Measurements from ENCODE around the gene FAM229A. TPM values are rescaled to one million over a fixed set of nuclear protein-coding genes. Genes with fewer than 3 reads are reported as not detected.

The FAM229A gene
- total and polyA plus RNA-seq, 2 of the 8 experiments (the other 6 are each of a cell fraction or from before 2014, with no cell fraction given), result 4.1 to 4.2 TPM

GRCh38 chr1:32377541-32378220, 15.4 kb upstream of the FAM229A start:
- H2BK20ac ChIP-seq (ENCODE audit: low read length), result no peak overlapping the region
- no peak overlapping the region for H2BK15ac ChIP-seq (ENCODE audit: low read length)
- WGBS, 2 experiments (ENCODE audit: extremely low coverage in 1 of 2, insufficient coverage in 1 of 2, insufficient read length in 1 of 2, insufficient replicate concordance in 2 of 2, low coverage in 1 of 2, low lambda C conversion rate in 2 of 2, missing lambda C conversion rate in 1 of 2), result 92% methylated on average over 12 of the region's 12 CpGs; no CpG with 5 or more reads in 1 of the 2 experiments
- no peaks in the 10 kb centered on the region for H3K23me2 ChIP-seq (ENCODE audit: low read depth, low read length)
- H2AFZ ChIP-seq (ENCODE audit: low read length), result no peak overlapping the region
- no peak overlapping the region for H3K4me3 ChIP-seq (ENCODE audit: extremely low read depth in 1 of 4, insufficient read depth in 2 of 4, low read depth in 3 of 4, low read length in 4 of 4)
- H3K4me1 ChIP-seq (replicated peaks in 1 of 4; ENCODE audit: control insufficient read depth in 3 of 4, insufficient read depth in 4 of 4, low read length in 3 of 4), result no peaks in the 10 kb centered on the region
- ChIA-PET POLR2A (ENCODE audit: partially characterized antibody) (interaction anchor here (0.5 to 3.2 kb wide), 9 partner anchors 9 to 61 kb away, joined by 3 to 17 read pairs (median 5); partner anchors contain the start of gene BSDC1), CTCF (ENCODE audit: partially characterized antibody) (interaction anchor here (1.4 kb wide), 1 partner anchor 9 kb away, joined by 4 read pairs; no protein-coding TSS in a partner anchor)
- no peak overlapping the region for H3K14ac ChIP-seq (ENCODE audit: insufficient read length)
- no peak overlapping the region for H4K5ac ChIP-seq (ENCODE audit: insufficient read length, low read depth, low read length)
- no peak overlapping the region for H3K18ac ChIP-seq (ENCODE audit: extremely low read depth, low read length)
- H2BK120ac ChIP-seq (replicated peaks; ENCODE audit: low read depth, low read length), result no peak overlapping the region
- H3K79me1 ChIP-seq (ENCODE audit: low read depth, low read length), result no peaks in the 10 kb centered on the region
- no peak overlapping the region for H3K56ac ChIP-seq (replicated peaks; ENCODE audit: insufficient read length, low read depth, low read length)
- H2BK5ac ChIP-seq (ENCODE audit: low read depth, low read length), result no peak overlapping the region
- H4K20me1 ChIP-seq (replicated peaks in 1 of 2; ENCODE audit: control insufficient read depth in 1 of 2, insufficient read depth in 2 of 2, low read length in 2 of 2), result peaks cover 3% of the 10 kb centered on the region in 2 experiments
- H3K9ac ChIP-seq (replicated peaks in 1 of 4; ENCODE audit: extremely low read depth in 1 of 4, low read depth in 3 of 4, low read length in 3 of 4), result no peak overlapping the region; a peak in 1 of 7 replicates
- no peak overlapping the region for H3K4me2 ChIP-seq (ENCODE audit: insufficient read depth in 1 of 2, low read depth in 2 of 2, low read length in 2 of 2)
- no peak for DNase-seq (ENCODE audit: low read depth in 1 of 2, low spot score in 2 of 2)
- H4K91ac ChIP-seq (replicated peaks; ENCODE audit: insufficient read length, low read length), result no peak overlapping the region
- H4K8ac ChIP-seq (ENCODE audit: extremely low read depth, insufficient read depth, low read length), result no peak overlapping the region
- no peaks in the 10 kb centered on the region for H3K79me2 ChIP-seq (ENCODE audit: control insufficient read depth in 1 of 2, insufficient read depth in 2 of 2, low read length in 2 of 2)
- no peaks in the 10 kb centered on the region for H3K9me3 ChIP-seq (ENCODE audit: insufficient read depth in 2 of 2, low read depth in 1 of 2, low read length in 1 of 2)
- no peak overlapping the region for H3K23ac ChIP-seq (ENCODE audit: insufficient read length)
- H2AK5ac ChIP-seq (ENCODE audit: low read depth, low read length), result no peak overlapping the region
- H3K4ac ChIP-seq (replicated peaks; ENCODE audit: insufficient read length, low read depth, low read length), result no peak overlapping the region
- peaks cover 24 to 74% (median 68%) of the 10 kb centered on the region in 4 experiments for H3K36me3 ChIP-seq (ENCODE audit: control insufficient read depth in 2 of 4, insufficient read depth in 4 of 4, low read length in 3 of 4)
- FAIRE-seq, result no peak
- no peak overlapping the region for H3K27ac ChIP-seq (ENCODE audit: low read depth, low read length)
- H2BK12ac ChIP-seq (ENCODE audit: low read depth, low read length), result no peak overlapping the region
- no peaks in the 10 kb centered on the region for H3K27me3 ChIP-seq (replicated peaks in 1 of 4; ENCODE audit: control insufficient read depth in 3 of 4, extremely low read depth in 1 of 4, insufficient read depth in 3 of 4, low read length in 3 of 4)
- no peak for TF ChIP-seq EGR1 (IDR thresholded peaks at IDR 0.05; ENCODE audit: borderline replicate concordance, low read depth, low read length)
- no peak for TF ChIP-seq TAF7 (optimal IDR thresholded peaks at IDR 0.05; ENCODE audit: borderline replicate concordance, low read depth, low read length)
- no peak for TF ChIP-seq JUND (IDR thresholded peaks at IDR 0.05; ENCODE audit: low read length)
